Activated T-cell treated with anti-CD3 and anti-CD28 coated beads, Interleukin-2, amount 50 U/mL, for 72 hours (primary cell): ENCODE measurements around the gene NR1I3. TPM values are rescaled to one million over a fixed set of nuclear protein-coding genes. Genes with fewer than 3 reads are reported as not detected.
A peak's percentile ranks its signal among the peaks of the same experiment; 100 is the strongest.

Experiments used
- ATAC-seq, 2 donors: fragments of 150-1000 bp; cut with Tn5 transposase; replicated peaks in 1 of 2; 2 replicates each; pipeline ENCODE4 v1.10.0; 2021; ENCODE audit warnings: moderate library complexity in 2 of 2, mild to moderate bottlenecking in 1 of 2
- DNase-seq, 2 donors: peaks; one replicate each; pipeline ENCODE4 v3.0.0; 2021 to 2022; ENCODE audit warnings: mixed read lengths in 1 of 2
- H3K27ac Mint-ChIP-seq: one replicate; pipeline ENCODE4 v1.8.0; 2022; ENCODE audit warnings: mild to moderate bottlenecking, moderate library complexity, mixed read lengths
- H3K27me3 Mint-ChIP-seq: one replicate; pipeline ENCODE4 v1.8.0; 2022; ENCODE audit warnings: low read depth, mixed read lengths
- H3K36me3 Mint-ChIP-seq, 2 donors: one replicate each; pipeline ENCODE4 v1.8.0; 2022; ENCODE audit warnings: mixed read lengths in 2 of 2, mild to moderate bottlenecking in 1 of 2; ENCODE audit not compliant: insufficient read depth in 2 of 2
- H3K4me1 Mint-ChIP-seq: one replicate; pipeline ENCODE4 v1.8.0; 2022; ENCODE audit warnings: low read depth, mixed read lengths
- H3K4me3 Mint-ChIP-seq, 2 donors: one replicate each; pipeline ENCODE4 v1.8.0; 2022; ENCODE audit warnings: mild to moderate bottlenecking in 2 of 2, mixed read lengths in 2 of 2, moderate library complexity in 2 of 2
- H3K9me3 Mint-ChIP-seq, 2 donors: one replicate each; pipeline ENCODE4 v1.8.0; 2022; ENCODE audit warnings: mixed read lengths in 2 of 2
- total RNA-seq, 2 donors: library from RNA; stranded (reverse); gene quantifications; one replicate each; pipeline ENCODE4 v1.2.3, GENCODE V29; 2022

NR1I3 gene
- total RNA-seq, 2 donors from 2014 or later: not detected

DNA sequence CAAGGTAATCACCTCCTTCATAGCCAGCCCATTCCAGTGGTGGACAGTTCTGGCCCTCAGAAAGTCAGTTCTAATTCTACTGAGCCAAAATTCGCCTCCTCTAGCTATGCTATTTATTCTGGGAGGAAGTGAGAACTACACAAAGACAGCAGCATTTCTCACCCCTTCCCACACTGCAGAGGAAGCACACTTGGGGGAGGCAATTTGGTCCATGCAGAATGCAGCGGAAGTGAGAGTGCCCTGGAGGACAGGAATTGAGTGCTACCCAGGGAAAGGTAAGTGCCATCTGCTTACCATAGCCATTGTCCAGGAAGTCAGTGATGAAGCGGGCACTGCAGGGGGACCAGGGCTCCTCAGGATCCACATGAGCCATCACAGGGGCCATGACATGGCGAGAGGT lies 42.8 kb downstream of the NR1I3 start:
- DNase-seq (no peak), ATAC-seq (no peak)
- H3K27me3 Mint-ChIP-seq: no peaks in the 10 kb centered on the region
- H3K4me3 Mint-ChIP-seq: no peak overlapping the region
- peaks cover 26% of the 10 kb centered on the region for H3K4me1 Mint-ChIP-seq
- H3K27ac Mint-ChIP-seq: peak overlapping the region; percentile 17
- no peaks in the 10 kb centered on the region for H3K9me3 Mint-ChIP-seq
- no peaks in the 10 kb centered on the region for H3K36me3 Mint-ChIP-seq

DNA sequence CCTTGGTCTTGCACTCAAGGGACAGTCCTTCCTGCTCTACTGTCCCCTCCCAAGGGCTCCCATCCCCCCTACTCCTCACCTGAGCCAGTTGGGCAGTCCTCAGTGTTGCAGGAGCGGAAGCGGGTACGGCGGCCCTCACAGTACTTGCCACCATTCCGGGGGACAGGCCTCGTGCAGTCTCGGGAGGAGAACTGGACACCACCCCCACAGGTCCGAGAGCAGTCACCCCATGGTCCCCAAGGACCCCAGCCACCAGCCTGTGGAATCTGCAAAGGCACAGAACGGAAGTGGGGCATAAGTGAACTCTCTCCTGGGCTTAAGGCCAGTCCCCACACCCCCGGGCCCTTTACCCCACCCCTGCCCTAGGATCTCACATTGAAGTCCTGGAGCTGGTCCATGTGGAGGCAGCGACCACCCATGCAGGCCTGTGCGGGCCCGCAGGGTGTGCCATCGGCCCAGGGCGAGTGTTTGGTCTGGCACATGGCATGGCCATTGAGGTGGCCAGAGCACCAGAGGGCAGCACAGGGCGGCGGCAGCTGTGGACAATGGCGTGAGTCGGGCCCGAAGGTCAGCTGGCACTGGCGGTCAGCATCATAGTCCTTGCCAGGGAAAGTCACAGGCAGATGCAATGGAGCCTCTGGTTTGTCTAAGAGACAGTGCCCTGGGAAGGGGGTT lies 44.3 kb downstream of the NR1I3 start:
- H3K27ac Mint-ChIP-seq: no peak overlapping the region
- no peak overlapping the region for H3K4me3 Mint-ChIP-seq
- DNase-seq (no peak), ATAC-seq (no peak)
- peaks cover 16% of the 10 kb centered on the region for H3K4me1 Mint-ChIP-seq
- H3K9me3 Mint-ChIP-seq: no peaks in the 10 kb centered on the region
- no peaks in the 10 kb centered on the region for H3K36me3 Mint-ChIP-seq
- H3K27me3 Mint-ChIP-seq: no peaks in the 10 kb centered on the region

DNA sequence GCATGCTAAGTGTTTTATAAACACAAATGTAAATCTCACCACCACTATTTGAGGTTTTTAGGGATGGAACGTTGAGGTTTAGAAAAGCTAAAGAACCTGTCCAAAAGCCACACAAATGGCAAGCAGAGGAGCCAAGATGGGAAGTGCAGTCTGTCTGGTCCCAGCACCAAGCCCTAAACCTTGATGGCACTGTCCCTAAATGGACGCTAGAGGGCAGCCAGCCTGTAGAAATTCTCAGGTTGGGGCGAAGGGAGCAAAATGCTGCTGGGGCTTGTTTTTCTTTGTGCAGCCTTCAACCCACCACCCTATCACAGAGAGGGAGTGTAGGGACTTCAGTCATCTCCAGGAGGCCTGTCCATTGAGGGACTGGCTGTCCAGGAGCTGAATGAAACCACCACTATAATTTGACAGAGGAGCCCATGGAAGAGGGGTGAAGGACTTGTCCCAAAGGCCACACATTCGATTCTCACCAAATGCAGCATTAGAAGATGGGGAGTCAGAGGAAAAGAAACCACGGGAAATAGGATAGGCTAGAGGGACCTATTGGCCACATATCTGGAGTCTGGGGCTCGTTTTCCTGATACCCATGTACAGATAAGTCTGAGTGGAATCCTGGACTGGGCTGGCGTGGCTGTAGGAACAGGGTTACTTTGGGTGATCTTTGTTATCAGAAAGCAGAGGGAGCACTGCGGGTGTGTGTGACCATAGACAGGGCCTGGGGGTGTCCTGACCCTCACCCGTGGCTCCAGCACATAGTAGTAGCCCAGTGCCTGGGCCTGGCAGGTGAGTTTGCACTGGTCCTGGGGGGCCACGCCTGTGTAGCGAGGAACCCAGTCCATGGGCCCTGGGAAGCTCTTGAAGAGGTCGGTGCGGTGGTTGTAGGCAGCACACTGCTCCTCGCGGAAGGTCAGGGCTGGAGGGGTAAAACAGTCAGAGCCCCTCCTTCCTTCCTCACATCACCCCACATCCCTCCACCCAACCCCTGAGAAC lies 45.2 kb downstream of the NR1I3 start:
- peak; percentile 68 to 71 for DNase-seq
- peak overlapping the region; percentile 81 for H3K27ac Mint-ChIP-seq
- ATAC-seq: peak; percentile 88 to 89
- H3K4me3 Mint-ChIP-seq: no peak overlapping the region
- no peaks in the 10 kb centered on the region for H3K36me3 Mint-ChIP-seq
- no peaks in the 10 kb centered on the region for H3K27me3 Mint-ChIP-seq
- peaks cover 22% of the 10 kb centered on the region for H3K4me1 Mint-ChIP-seq
- H3K9me3 Mint-ChIP-seq: peaks cover 0 to 1% of the 10 kb centered on the region in 2 donors

DNA sequence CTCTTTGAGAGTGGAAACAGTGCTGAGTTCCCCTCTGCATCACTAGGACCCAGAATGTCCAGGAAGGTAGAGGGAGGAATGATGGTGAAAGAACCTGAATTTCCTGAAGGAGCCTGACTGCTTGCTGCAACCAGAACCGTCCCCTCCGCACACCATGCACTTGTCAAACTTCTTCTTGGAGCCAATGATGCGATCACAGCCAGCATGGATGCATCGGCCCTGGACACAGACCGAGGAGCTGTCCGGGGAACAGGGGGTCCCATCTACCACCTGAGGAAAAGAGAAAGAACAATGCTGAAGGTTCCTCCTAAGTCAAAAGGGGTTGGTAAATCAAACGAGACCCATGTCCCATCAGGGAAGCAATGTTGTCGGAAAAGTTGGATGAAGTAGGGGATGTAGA lies 46.0 kb downstream of the NR1I3 start:
- Mint-ChIP-seq H3K27me3 (no peaks in the 10 kb centered on the region), H3K27ac (no peak overlapping the region), H3K4me3 (no peak overlapping the region), H3K36me3 (no peaks in the 10 kb centered on the region), H3K4me1 (peaks cover 30% of the 10 kb centered on the region), H3K9me3 (peaks cover 0 to 3% of the 10 kb centered on the region in 2 donors)
- DNase-seq: no peak
- no peak for ATAC-seq

DNA sequence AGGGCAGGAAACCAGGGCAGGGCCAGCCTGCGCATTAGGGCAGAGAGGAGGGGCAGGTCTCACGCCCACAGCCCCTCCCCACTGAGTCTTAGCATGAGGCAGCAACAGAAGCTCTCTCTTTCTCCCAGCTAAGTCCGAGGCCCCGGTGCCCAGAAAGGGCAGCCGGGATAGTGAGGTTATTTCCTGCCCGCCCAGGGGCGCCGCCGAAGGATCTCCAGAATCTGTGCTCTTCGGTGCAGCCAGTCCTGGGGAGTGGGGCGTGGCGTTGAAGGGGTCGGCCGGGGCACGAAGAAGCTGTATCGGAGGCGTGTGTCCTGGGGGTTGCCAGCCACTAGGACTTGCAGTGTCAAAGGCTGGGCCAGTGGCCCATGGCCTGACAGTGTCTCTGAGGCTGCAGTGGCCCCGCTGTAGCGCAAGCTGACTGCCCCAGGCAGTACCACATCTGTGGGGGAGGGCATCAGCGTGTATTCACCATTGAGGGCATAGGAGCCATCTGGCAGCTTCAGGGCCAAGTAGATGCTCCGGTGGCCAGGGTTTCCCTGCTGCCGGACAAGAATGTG lies 47.0 kb downstream of the NR1I3 start:
- ATAC-seq: no peak
- H3K4me1 Mint-ChIP-seq: peaks cover 40% of the 10 kb centered on the region
- peaks cover 0 to 3% of the 10 kb centered on the region in 2 donors for H3K9me3 Mint-ChIP-seq
- DNase-seq: no peak
- H3K36me3 Mint-ChIP-seq: no peaks in the 10 kb centered on the region
- no peak overlapping the region for H3K27ac Mint-ChIP-seq
- no peaks in the 10 kb centered on the region for H3K27me3 Mint-ChIP-seq
- no peak overlapping the region for H3K4me3 Mint-ChIP-seq

DNA sequence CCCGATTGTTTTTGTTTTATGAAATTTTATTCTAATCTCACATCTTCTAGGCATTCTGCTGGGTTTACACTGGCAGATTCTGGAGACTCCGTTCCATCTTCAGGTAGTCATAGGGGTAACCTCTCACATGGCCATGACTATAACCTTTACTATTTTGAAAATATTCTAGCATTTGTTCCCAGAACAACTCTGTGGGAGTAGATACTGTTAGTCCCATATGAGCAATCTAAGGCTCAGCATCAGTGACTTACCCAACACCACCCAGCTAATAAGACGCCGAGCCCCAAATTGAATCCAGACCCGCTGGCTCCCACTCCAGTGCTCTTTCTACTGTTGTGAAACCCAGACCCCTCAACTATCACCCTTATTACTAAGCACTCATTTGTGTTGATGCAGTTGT lies 49.0 kb downstream of the NR1I3 start:
- Mint-ChIP-seq H3K4me3 (no peak overlapping the region), H3K9me3 (peaks cover 0 to 3% of the 10 kb centered on the region in 2 donors), H3K4me1 (peaks cover 53% of the 10 kb centered on the region), H3K27me3 (no peaks in the 10 kb centered on the region), H3K27ac (no peak overlapping the region), H3K36me3 (no peaks in the 10 kb centered on the region)
- DNase-seq: no peak
- ATAC-seq: no peak

DNA sequence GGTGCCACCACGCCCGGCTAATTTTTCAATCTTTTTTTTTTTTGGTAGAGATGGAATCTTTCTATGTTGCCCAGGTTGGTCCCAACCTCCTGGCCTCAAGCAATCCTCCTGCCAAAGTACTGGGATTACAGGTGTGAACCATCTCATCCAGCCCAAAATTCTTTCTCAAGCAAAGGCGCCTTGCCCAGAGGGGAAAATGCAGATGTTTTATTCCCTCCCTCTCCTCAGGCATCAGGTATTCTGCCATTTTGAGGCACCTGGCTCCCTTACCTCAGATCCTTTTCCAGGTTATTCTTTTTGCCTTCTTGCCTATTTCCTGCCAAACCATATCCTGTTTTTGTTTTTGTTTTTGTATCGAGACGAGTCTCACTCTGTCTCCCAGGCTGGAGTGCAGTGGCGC lies 49.6 kb downstream of the NR1I3 start:
- peaks cover 0 to 3% of the 10 kb centered on the region in 2 donors for H3K9me3 Mint-ChIP-seq
- H3K27me3 Mint-ChIP-seq: no peaks in the 10 kb centered on the region
- H3K36me3 Mint-ChIP-seq: no peaks in the 10 kb centered on the region
- ATAC-seq (no peak), DNase-seq (no peak)
- peaks cover 59% of the 10 kb centered on the region for H3K4me1 Mint-ChIP-seq
- peak overlapping the region; percentile 5 for H3K27ac Mint-ChIP-seq
- no peak overlapping the region for H3K4me3 Mint-ChIP-seq

DNA sequence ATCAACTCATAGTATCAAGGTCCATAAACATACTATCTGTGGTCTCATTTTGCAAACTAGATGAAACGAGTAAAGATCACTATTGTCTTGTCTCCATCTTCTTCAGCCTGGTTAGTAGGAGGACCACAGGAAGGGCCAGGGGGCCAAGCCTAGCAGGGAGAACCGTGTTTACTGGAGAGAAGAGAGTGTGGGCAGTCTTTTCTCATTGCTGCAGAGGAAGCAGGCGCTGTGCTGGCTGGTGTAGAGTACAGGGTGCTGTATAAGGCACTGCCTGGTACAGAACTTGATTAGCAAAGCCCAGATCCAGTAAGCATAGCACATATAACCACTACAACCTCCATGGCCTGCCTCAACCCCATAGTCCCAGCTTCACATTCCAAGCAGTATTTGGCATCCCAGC lies 50.7 kb downstream of the NR1I3 start:
- Mint-ChIP-seq H3K36me3 (no peaks in the 10 kb centered on the region), H3K4me3 (no peak overlapping the region)

DNA sequence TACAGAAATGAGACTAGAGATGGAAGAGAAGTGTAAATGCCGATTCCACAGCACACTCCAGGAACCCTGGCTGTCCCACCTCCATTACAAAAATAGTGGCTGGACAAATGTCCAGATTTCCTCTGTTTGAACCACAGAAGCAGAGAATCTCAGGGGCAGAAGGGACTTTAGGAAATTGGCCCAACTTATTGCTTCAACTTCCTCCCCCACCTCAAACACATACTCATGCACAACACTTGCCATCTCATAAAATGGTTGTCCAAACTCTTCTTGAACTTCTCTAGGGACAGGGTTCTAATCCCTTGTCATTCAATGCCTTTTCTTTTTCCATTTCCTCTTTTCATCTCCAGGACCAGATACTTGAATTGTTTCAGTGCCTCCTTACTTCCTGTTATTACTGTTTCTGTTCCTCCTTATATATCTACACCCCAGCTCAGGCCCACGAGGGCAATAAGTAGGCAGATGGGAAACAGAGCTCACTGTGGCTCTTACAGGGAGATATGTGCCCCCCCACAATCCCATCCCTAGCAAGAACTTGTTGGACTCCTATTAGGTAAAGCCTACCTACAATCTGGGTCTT lies 52.2 kb downstream of the NR1I3 start:
- DNase-seq (no peak), ATAC-seq (no peak)
- H3K27me3 Mint-ChIP-seq: no peaks in the 10 kb centered on the region
- H3K27ac Mint-ChIP-seq: peak overlapping the region; percentile 95
- peaks cover 76% of the 10 kb centered on the region for H3K4me1 Mint-ChIP-seq
- peak overlapping the region; percentile 67 to 83 for H3K4me3 Mint-ChIP-seq
- H3K36me3 Mint-ChIP-seq: no peaks in the 10 kb centered on the region
- H3K9me3 Mint-ChIP-seq: peaks cover 0 to 3% of the 10 kb centered on the region in 2 donors

More for the DNA sequence above, 50.7 kb downstream of the NR1I3 start:
- Mint-ChIP-seq H3K4me1 (peaks cover 62% of the 10 kb centered on the region), H3K9me3 (peaks cover 0 to 3% of the 10 kb centered on the region in 2 donors), H3K27me3 (no peaks in the 10 kb centered on the region), H3K27ac (peak overlapping the region; percentile 43)
- ATAC-seq: no peak
- DNase-seq: no peak

DNA sequence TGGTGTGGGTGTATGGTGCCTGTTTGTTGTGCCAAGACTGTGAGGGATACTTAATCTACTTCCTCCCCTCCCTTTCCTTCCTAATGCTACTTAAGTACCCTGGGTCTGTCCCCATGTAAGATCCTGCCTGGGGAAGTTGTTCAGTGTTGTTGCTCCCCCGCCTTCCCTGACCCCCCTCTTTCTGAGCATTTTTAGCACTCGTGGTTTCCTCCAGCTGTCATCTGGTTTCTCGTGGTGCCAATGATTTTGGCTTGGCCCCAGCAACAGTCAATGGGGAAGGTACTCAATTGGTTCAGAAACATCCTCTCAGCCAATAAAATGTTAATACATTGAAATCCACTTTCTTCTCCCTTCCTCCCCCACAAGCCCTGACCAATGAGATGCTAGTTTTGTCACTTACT lies 52.7 kb downstream of the NR1I3 start:
- Mint-ChIP-seq H3K9me3 (peaks cover 0 to 3% of the 10 kb centered on the region in 2 donors), H3K27me3 (no peaks in the 10 kb centered on the region), H3K27ac (peak overlapping the region; percentile 95), H3K4me1 (peaks cover 81% of the 10 kb centered on the region), H3K36me3 (no peaks in the 10 kb centered on the region), H3K4me3 (peak overlapping the region; percentile 67 to 83)
- peak; percentile 76 to 78 for DNase-seq
- peak; percentile 75 to 76 for ATAC-seq

DNA sequence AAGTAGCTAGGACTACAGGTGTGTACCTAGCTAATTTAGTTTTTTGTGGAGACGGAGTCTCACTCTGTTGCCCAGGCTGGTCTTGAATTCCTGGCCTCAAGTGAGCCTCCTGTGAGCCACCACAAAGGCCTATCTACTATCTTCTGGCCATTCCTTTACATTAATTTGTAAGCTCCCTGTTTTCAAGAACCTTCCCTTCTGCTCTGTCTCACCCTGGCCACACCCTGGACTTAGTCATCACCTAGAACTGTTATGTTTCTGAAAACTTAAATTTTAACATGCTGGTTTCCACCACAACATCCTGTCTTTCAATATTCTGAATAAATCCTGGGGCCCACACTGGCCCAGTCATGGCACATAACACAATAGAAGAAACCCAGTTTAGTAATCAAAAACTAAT lies 55.8 kb downstream of the NR1I3 start:
- ATAC-seq: peak; percentile 71 to 75
- Mint-ChIP-seq H3K4me3 (peak overlapping the region; percentile 64 to 81), H3K4me1 (peaks cover 86% of the 10 kb centered on the region)

DNA sequence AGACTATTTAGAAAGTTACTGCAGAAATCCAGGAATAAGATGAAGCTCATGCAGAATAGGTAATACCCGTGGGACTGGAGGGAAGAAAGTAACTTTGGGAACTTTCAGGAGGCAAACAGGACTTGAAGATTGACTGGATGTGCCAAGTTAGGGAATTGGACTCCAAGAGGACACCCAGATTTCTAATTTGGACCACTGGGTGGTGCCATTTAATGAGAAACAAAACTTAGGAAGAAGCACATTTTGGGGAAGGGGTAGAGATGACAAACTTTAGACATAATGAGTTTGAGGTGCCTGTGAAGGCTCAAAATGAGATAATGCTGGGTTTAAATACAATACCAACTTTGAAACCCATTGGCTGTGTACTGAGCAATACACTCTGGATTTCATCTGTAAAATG lies 57.4 kb downstream of the NR1I3 start:
- peaks cover 81% of the 10 kb centered on the region for H3K4me1 Mint-ChIP-seq
- H3K27me3 Mint-ChIP-seq: no peaks in the 10 kb centered on the region
- DNase-seq (no peak), ATAC-seq (no peak)
- H3K9me3 Mint-ChIP-seq: no peaks in the 10 kb centered on the region
- H3K27ac Mint-ChIP-seq: peak overlapping the region; percentile 31
- H3K36me3 Mint-ChIP-seq: peaks cover 0 to 5% of the 10 kb centered on the region in 2 donors
- peak overlapping the region in 1 of 2 donors; percentile 25 for H3K4me3 Mint-ChIP-seq

More for the DNA sequence above, 55.8 kb downstream of the NR1I3 start:
- Mint-ChIP-seq H3K9me3 (no peaks in the 10 kb centered on the region), H3K36me3 (peaks cover 0 to under 1% of the 10 kb centered on the region in 2 donors), H3K27ac (peak overlapping the region; percentile 65), H3K27me3 (no peaks in the 10 kb centered on the region)
- DNase-seq: peak; percentile 69 to 75

DNA sequence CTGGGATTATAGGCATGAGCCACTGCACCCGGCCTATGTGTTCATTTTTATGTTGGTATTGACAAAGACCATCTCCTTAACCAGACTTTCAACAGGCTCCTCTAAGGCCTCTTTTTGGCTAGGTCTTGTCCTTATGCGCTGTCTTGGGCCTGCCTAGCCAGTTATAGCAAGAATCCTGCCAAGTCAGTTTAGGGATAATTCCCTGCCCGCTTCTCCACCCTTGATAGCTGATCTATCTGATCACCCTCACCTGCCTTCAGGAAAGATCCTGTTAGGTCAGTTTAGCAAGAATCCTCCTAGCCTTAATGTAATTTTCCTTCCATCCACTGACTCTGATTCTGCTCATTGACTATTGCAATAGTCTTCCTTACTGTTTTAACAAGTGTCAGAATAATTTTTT lies 58.3 kb downstream of the NR1I3 start:
- Mint-ChIP-seq H3K36me3 (peaks cover 5 to 9% of the 10 kb centered on the region in 2 donors), H3K4me1 (peaks cover 81% of the 10 kb centered on the region), H3K27ac (peak overlapping the region; percentile 3), H3K27me3 (no peaks in the 10 kb centered on the region), H3K9me3 (no peaks in the 10 kb centered on the region), H3K4me3 (no peak overlapping the region)
- ATAC-seq: no peak
- no peak for DNase-seq
